ENCODE results near the gene ARFIP1. TPM values are rescaled to one million over a fixed set of nuclear protein-coding genes. Genes with fewer than 3 reads are reported as not detected.
"Not testable (repeated sequence)": the region's sequence is repeated elsewhere in the genome, so short reads cannot be mapped to it uniquely, and the experiment has no call there.

The ARFIP1 gene, protein sequence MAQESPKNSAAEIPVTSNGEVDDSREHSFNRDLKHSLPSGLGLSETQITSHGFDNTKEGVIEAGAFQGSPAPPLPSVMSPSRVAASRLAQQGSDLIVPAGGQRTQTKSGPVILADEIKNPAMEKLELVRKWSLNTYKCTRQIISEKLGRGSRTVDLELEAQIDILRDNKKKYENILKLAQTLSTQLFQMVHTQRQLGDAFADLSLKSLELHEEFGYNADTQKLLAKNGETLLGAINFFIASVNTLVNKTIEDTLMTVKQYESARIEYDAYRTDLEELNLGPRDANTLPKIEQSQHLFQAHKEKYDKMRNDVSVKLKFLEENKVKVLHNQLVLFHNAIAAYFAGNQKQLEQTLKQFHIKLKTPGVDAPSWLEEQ
- total RNA-seq, result 46.8 TPM

DNA sequence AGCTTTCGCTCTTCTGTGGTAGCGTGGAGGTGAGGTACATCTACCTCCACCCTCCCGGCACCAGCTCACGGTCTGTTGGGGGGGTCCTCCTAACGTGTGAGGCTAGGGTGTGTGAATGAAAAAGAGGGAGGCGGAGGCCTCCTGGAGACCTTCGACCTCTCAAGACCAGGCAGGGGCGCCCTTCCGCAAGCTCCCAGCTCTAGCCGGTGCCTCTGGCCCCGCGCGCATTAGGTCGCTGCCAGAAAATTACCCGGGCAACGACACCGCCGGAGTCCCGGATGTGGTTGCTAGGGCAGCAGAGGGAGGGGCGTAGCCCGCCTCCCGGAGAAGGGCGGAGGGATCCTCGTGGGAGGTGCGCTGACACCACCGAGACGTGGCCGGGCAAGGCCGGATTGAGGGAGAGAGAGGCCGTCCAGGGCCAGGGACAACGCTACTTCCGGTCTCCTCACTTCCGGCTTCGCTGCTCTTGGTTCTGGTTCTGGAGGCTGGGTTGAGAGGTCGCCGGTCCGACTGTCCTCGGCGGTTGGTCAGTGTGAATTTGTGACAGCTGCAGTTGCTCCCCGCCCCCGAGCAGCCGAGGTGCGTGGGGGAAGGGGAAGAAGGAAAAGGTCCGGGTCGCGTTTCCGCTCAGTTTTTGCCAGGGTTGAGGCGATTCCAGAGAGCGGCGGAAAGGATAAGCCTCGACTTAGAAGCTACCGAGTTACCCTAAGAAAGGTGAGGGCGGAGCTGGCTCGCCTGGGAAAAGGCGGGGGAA is at the start of gene ARFIP1, which contains the start of gene TIGD4:
TSS of gene ARFIP1 (plus strand) at position 442 of the 754 bp plus-strand sequence. CDS start 49,680 bp downstream, outside the sequence.
TSS of gene TIGD4 (minus strand) at position 218 of the 754 bp plus-strand sequence. CDS start 8,726 bp downstream, outside the sequence.
- DNase-seq, result peak; percentile 99

DNA sequence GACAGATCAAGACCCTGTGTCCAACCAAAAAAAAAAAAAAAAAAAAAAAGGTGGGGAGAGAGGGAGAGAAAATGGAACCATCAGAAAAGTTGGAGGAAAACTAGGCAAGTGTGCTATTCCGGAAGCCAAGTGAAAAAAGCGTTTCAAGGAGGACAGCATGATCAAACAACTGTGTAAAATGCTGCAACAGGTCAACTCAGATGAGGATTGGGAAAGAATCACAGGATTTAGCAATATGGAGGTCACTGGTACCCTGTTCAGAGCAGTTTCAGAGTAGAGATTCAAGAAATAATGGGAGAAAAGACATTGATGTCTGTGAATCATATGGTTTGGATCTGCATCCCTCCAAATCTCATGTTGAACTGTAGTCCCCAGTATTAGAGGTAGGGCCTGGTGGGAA is 47.8 kb upstream of the ARFIP1 start:
- no peak for DNase-seq

DNA sequence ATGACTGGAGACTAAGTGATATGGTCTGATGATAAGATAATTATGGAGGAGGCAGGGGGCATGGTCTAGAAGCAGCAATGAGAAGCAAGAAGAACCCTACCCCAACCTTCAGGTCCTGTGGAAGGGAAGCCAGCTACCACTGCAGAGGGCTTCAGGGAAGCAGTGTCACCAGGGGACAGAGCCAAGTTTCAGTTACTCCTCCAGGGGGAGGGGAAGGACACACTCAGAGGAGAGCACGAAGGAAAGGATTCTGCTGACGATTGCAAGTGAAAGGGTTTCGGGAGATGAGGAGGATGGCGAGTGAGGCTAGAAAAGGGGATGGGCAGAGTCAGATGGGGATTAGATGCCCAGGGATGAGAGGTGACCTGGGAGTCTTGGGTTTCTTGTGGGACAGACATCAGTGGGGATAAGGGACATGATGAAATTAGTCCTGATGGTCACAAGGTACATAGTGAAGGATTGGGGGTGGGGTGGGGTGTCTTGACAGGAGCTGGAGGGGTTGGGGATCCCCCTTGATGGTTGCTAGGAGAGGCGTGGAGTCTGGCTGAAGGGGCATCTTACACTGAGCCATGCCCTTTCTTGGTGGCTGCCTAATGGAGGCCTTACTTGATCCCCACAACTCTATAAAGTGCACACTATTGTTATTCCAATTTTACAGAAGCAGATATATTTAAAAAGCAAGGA is 45.6 kb upstream of the ARFIP1 start:
- no peak for DNase-seq

DNA sequence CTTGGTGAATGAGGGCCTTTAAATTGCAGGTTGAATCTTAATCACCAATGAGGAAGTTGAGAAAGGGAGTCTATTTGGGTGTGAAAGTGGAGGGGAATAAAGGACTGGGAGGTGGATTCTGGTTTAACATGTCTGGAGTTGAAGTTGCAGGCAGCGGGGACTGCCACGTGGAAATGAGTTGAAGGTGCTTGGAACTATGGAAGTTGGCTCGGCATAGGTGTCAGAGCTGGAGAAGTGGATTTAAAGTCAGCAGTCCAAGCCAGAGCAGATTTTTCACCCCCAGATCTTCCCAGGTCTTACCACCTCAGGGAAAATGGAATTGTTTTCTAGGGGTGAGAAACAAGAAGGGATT is 45.1 kb upstream of the ARFIP1 start:
- DNase-seq, result no peak

DNA sequence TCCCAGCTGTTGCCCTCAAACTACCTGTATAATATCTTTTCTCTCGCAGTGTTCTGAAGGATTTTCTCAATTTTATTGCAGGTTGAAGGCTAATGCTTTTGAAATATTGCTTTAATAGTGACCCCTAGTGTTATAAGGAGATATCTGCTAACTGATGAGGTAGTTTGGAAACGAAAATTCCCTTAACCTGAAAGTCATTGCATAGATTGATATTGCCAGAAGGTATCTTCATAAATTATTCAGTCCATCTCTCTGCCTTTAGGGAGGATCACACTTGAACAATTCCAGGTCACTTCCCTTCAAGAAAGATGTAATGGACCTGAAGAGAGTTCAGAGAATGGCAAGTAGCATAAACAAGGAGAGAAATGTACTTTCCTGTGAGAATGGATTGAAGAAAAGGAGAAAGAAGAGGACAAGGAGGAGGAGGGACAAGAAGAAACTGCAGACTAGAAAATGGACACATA is 44.3 kb upstream of the ARFIP1 start:
- no peak for DNase-seq

DNA sequence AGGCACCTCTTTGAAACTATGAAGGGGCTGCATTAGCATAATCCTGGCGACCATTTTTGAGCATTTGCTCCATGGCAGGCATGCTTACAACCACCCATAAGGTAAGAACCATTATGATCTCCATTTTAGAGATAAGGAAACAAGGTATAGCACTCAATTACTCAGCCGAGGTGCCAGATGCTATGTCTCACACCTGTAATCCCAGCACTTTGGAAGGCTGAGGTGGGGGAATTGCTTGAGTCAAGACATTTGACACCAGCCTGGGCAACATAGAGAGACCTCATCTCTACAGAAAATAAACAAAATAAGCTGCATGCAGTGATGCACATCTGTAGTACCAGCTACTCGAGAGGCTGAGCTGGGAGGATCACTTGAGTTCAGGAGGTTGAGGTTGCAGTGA is 43.8 kb upstream of the ARFIP1 start:
- no peak for DNase-seq

DNA sequence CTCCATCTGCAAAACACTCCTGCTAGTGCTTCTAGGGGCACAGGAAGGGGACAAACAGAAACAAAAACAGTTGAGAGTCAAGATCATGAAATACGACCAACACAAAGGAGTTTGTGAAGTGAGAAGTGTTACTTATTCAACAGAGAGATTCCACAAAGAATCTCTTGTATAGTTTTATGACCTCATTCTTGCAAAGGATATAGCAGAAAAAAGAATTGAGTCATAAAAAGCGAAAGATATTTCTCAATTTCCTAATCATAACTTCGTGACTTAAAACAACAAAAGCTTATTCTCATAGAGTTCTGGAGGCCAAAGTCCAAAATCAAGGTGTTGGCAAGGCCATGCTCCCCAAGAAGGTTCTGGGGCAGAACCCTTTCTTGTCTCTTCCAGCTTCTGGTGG is 40.9 kb upstream of the ARFIP1 start:
- DNase-seq, result no peak

DNA sequence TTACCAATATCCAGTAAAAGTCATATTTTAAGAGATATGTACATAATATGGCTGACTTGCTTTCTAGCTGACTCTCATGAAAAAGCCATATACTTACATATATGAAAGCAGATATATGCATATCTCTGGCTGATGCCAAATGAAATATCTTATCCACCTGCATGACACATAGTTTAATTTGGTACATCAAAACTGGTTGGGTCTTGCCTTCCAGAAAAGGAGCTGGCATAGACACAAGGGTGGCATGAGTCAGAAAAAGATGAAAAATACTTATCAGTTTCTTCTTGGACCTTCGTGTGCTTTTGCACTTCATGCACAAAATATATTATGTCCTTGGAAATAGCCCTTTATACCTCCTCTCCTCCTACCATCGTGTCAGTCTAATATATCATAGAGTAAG is 32.3 kb upstream of the ARFIP1 start:
- DNase-seq, result no peak

DNA sequence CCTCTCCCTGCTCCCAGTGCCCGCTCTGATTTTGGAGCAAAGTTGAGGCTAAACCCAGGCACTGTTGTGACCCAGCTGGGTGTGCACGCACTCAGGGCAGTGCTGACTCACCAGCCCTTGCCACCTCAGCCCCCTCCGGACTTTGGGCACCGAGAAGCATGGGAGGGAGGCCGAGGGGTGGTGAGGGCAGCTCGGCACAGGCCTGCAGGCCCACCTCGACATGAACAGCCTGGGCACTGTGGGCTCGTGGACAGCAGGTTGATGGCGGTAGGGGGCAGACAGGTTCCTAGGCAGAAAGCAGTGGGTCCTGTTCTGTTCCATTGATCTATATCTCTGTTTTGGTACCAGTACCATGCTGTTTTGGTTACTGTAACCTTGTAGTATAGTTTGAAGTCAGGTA is 31.1 kb upstream of the ARFIP1 start:
- DNase-seq, result no peak

DNA sequence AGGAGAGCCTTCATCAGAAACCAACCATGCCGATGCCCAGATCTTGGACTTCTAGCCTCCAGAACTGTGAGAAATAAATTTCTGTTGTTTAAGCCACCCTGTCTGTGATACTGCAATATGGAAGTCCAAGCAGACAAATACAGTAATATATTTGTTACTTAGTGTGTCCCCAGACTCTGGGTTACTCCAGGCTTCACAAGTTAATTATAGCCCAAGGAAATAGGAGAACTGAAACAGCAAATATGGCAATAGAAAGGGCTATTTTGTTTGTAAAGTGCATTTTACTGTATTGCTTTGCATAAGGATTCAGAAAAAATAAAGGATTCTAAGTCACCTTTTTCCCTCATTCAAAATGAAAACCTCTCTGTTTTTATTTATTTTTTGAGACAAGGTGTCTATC is 16.0 kb upstream of the ARFIP1 start:
- no peak for DNase-seq

DNA sequence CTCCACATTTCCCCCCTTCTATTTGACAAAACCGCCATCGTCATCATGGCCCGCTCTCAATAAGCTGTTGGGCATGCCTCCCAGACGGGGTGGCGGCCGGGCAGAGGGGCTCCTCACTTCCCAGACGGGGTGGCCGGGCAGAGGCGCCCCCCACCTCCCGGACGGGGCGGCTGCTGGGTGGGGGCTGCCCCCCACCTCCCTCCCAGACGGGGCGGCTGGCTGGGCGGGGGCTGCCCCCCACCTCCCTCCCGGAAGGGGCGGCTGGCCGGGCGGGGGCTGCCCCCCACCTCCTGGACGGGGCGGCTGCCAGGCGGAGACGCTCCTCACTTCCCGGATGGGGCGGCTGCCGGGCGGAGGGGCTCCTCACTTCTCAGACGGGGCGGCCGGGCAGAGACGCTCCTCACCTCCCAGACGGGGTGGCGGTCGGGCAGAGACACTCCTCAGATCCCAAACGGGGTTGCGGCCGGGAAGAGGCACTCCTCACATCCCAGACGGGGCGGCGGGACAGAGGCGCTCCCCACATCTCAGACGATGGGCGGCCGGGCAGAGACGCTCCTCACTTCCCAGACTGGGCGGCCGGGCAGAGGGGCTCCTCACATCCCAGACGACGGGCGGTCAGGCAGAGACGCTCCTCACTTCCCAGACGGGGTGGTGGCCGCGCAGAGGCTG is 14.6 kb upstream of the ARFIP1 start:
- not testable (repeated sequence) for DNase-seq

DNA sequence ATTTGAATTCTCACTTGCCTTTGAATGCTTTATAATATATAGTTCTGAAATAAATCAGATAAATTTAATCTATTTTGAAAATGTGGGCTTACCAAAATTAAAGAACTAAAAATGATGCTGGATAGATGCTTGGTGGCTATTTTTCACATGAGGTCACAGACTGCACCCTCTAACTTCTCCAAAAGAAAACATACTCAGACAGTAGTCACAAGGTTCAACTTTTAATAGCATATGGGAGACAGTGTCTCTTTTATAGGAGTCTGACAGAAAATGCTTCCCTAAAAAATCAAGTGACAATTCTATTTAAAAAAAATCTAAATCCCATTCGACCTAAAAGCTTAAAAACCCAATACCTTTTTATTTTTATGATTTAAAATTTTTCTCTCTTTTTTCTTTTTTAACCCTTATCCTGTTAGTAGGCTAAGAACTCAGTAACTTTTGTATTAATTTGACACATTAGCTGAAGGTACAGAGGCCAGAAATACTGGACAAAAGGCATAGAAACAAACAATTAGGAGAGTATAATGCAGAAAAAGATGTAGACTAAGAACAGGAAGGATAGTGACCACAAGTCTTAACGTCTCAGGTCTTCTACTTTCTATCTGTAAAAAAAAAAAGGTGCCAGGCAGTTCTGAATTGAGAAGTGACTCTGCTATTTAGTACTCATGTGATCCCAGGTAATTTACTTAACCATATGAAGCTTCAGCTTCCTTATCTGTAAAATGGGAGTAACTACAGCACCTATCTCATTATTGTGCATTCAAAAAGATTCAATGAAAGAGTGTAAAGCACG is 7.8 kb upstream of the ARFIP1 start:
- no peak for DNase-seq

DNA sequence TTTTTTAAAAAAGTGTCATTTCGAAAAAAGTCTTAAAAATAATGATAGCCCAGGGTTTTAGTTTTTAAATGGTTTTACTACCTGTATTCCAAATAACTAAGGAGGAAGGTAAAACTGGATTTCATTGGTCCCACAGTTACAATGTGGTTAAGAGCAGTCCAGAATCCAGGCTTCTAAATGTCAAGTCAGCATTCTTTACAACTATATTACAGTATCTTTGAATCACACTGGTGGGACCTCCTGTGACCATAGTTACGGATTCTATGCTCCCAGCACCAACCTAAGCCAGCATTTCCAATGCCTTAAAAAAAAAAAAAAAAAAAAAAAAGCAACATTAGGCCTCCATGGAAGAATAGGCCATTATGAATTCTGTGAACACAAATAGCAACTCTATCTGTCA is 6.4 kb upstream of the ARFIP1 start:
- DNase-seq, result no peak

DNA sequence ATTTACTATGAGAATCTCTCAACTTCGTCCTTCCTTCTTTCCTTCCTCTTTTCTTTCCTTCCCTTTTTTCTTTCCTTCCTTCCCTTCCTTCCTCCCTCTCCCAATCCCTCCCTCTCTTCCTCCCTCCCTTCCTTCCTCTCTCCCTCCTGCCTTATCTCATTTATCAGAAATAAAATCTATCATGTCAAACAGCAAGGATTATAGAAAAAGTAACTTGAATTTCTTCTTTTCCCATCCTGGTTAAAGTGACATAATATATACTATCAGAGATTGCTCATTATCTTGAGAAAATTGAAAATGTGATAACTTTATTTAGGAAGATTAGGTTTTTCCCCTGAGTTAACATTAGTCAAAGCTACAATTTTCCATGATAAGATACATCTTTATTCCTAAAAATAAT is 5.8 kb upstream of the ARFIP1 start:
- DNase-seq, result no peak

DNA sequence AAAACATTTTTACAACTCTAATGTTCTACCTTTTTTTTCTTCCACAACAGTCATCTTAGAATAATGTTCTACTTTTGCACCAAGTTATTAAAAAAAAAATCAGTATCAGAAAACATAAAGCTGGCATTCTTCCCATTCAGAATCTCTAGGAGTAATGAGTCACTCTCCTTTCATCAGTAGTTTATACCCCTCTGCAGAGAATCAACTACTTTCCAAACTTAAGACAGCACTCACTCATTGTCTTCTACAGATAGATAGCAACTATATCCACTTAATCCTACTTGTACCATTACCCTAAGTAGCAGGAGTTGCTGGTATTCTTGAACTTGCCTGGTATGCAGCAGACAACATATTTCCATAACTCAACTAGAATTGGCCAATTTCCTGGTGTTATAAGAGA is 3.4 kb upstream of the ARFIP1 start:
- no peak for DNase-seq

DNA sequence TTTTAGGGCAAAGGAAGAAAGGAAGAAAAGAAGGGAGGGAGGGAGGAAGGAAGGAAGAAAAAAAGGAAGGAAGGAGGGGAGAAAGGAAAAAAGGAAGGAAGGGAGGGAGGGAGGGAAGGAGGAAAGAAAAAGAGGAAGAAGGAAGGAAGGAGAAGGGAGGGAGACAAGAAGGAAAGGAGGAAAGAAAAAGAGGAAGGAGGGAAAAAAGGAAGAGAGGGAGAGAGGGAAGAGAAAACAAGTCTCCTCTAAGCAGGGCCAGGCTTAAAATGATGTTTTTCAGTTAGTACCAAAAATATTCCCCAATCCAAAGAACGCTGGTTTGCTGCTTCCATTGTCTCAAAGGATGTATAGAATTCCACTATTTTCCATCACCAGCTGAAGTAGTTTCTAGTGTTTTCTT is 2.3 kb upstream of the ARFIP1 start:
- DNase-seq, result no peak

DNA sequence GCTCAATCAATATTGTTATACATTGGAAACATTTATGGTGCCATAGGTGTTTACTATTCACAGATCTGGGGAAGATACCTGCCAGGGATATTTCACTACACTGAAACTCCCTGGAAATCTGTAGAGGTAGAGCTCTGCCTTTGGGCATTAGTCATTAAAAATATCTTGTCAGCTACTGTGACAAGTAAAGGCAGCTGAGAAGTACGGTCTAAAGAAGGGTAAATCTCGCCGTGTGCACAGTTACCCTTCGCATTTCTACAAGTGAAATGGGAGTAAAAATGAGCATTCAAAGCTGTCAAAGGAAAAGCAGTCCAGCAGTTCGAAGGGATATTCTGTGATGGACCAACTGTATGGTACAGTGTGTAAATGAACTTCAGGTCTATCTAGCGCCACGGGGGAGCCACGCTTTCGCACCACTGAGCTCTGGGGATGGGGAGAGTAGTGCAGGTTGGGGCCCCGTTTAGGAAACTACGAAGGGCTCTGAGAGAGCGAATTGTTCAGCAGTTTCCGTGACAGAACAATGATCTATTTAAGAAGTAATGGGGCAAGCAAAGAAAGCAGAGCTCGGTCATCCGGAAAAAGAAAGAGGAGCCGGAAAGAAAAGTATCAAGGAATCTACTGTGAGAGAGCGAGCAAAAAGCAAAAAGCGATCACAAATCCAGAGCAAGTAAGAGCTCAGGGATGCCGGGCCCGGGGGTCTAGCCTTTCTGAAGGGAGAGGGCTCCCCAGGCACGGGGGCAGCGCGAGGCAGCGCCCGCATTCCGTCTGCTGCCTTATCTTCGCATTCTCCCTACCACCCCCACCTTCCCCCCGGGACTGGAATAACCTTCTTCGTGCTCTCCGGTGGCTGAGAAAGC is 870 bp upstream of the ARFIP1 start:
- peak; percentile 53 for DNase-seq

DNA sequence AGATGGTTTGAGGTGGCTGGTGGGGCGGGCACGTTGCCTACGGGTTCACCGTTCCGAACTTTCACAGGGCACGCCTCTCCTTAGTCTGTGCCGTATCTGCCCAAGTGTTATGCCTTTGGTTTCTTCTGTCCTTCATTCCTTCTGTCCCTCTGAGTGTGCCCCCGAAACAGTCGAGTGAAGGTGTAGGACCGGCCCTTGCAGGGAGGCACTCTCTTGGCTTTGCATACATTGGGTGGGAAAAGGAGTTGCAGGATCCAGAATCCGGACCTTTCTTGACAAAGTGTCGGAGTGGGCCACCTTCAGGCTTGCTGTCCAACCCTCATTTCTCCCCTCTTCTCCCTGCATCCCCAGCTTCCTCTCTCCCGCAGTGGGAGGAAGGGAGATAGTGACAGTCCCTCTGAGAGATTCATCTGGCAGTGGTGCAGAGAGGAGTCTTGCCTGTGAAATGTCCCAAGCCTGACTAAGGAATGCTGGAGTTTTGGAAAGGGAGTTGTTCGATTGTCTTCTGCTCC is 569 bp downstream of the ARFIP1 start:
- peak; percentile 46 for DNase-seq

DNA sequence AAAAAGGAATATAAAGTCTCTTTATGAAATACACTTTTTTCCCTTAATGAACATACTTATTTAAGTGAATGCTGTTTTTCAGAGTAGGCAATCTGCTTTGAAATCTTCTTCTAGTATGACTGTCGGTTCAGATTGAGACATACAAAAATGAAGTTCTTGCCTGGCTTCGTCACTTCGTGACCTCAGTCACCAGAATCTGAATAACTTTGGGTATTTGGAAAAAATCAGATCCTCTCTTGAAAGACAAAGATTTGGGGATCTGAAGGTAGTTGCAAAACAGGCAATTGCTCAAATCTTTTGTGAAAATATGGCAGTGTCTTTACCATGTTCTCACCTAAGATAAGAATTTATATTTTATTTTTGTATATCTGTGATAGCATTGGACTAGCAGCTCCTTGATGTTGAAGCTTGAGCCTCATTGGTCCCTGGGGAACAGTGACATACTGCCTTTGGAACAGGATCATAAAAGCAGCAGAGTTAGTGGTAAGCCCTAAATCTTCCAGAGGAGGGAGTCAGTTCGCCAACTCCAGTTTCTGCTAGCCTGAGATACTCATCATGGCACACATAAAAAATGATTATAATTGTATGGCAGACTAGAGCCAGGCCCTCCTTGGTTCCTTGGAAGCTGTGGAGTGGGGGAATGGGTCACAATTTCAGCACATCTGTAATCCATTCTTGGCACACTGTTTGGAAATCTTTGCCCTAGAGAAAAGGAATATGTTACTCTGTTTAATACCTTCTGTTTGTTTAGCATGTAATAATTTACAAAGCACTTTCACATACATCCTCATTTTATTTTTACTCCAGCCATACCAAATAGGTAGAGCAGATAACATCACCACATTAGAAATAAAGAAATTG is 5.0 kb downstream of the ARFIP1 start:
- no peak for DNase-seq
